ENCODE data around the gene SINHCAF.

- TF ChIP-seq CTCF (IDR thresholded peaks at IDR 0.05) (no peak), ZFX (IDR thresholded peaks at IDR 0.05; ENCODE audit: borderline replicate concordance) (no peak)
Observed at GRCh38 chr12:31315044-31315715, 10.8 kb downstream of the SINHCAF start.
